Neural cell (in vitro differentiated cells): ENCODE data around the gene TRERF1.

Experiments
- CTCF ChIP-seq: fragments of 450-650 bp; IDR thresholded peaks from 2 replicates; pipeline ENCODE4 v1.5.1; 2014; ENCODE audit warnings: antibody characterized with exemption, mild to moderate bottlenecking, moderate library complexity; ENCODE audit not compliant: poor library complexity, severe bottlenecking
- EP300 ChIP-seq: fragments of 450-650 bp; conservative IDR thresholded peaks from 2 replicates; pipeline ENCODE4 v1.6.1; 2014; ENCODE audit warnings: antibody characterized with exemption, mild to moderate bottlenecking, moderate library complexity; ENCODE audit not compliant: poor library complexity, severe bottlenecking
- EZH2 ChIP-seq: fragments of 200-600, 300-800 bp; shearing (Covaris generic), sonication (generic); IDR thresholded peaks from 2 replicates; pipeline ENCODE4 v1.6.1; 2014; ENCODE audit warnings: antibody characterized with exemption, low read length, borderline replicate concordance, mild to moderate bottlenecking; ENCODE audit not compliant: insufficient read depth, poor library complexity, severe bottlenecking
- MXI1 ChIP-seq: fragments of 450-650 bp; conservative IDR thresholded peaks from 2 replicates; pipeline ENCODE4 v1.6.1; 2014; ENCODE audit warnings: antibody characterized with exemption, mild to moderate bottlenecking; ENCODE audit not compliant: poor library complexity, severe bottlenecking
- POLR2AphosphoS5 ChIP-seq: IDR thresholded peaks from 2 replicates; pipeline ENCODE4 v1.6.1; 2012
- RAD21 ChIP-seq: fragments of 450-650 bp; conservative IDR thresholded peaks from 2 replicates; pipeline ENCODE4 v1.6.1; 2014; ENCODE audit warnings: antibody characterized with exemption, mild to moderate bottlenecking, moderate library complexity
- REST ChIP-seq: IDR thresholded peaks from 2 replicates; pipeline ENCODE4 v1.6.1; 2012; ENCODE audit warnings: borderline replicate concordance
- SMC3 ChIP-seq: fragments of 450-650 bp; conservative IDR thresholded peaks from 2 replicates; pipeline ENCODE4 v1.6.1; 2014; ENCODE audit warnings: antibody characterized with exemption, mild to moderate bottlenecking, moderate library complexity; ENCODE audit not compliant: poor library complexity
- TAF1 ChIP-seq: IDR thresholded peaks from 2 replicates; pipeline ENCODE4 v1.6.1; 2012; ENCODE audit warnings: low read depth

DNA sequence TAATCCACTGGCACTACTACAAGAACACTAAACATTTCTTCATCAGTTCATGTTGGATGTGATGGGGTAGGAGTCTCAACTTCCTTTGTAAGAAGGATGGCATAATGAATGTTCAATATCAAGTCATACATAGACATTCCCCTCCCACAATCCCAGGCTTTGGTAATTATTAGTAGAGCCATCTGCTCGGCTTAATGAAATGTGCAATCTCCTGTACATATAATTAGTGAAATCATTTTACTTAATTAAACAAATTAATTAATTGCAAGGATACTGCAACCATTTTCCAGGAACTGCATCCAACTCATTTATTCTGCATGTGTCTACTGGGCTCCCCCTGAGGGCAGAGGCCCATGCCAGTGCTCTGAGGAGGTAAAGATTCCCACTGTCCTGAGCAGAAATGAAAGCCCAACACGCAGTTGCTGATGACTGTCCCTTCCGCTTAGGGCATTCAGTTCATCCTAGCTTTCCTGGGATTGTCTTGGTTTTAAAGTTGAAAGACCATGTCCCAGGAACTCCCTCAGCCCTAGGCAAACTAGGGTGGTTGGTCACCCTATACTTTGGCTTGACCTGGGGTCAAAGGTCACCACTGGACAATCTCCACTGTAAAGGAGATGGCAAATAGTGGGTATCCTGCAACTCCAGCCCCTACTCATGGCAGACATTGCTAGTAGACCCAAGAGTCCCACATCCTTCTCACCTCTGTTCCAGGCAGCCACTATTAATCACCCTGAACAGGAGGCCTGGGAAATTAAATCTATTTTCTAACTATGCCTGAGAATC, 109.8 kb downstream of the TRERF1 start:
- TF ChIP-seq CTCF: no peak
- TF ChIP-seq EP300: no peak
- no peak for TF ChIP-seq POLR2AphosphoS5
- no peak for TF ChIP-seq RAD21
- TF ChIP-seq TAF1: no peak
- no peak for TF ChIP-seq MXI1
- TF ChIP-seq REST: no peak
- TF ChIP-seq EZH2: no peak
- TF ChIP-seq SMC3: no peak
